ENCODE measurements around the gene ARID3B.

DNA sequence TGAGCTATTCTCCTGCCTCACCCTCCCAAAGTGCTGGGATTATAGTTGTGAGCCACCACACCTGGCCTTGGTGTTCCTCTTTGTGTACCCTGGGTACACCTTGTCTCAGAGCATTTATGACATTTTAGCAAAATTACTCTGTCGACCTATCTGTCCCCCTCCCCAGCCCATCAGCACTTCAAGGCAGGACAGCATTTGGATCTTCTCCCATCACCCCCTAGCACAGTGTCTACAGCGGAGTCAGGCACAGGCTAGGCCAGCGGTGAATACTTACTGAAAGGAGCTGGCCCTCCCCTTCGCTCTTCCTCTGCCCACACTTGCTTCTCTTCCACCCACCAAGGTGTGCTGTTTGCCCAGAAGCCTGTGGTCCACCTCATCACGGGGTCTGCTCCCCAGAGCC lies 54.3 kb downstream of the ARID3B start:
- TF ChIP-seq SUZ12 (IDR thresholded peaks at IDR 0.05), result no peak
- TF ChIP-seq BHLHE40 (IDR thresholded peaks at IDR 0.05; ENCODE audit: borderline replicate concordance), result no peak
- no peak for TF ChIP-seq LEF1 (IDR thresholded peaks at IDR 0.05; ENCODE audit: borderline replicate concordance)
- TF ChIP-seq SP1 (IDR thresholded peaks at IDR 0.05), result no peak
- no peak for TF ChIP-seq NFRKB (IDR thresholded peaks at IDR 0.05)
- TF ChIP-seq FOXM1 (IDR thresholded peaks at IDR 0.05; ENCODE audit: borderline replicate concordance), result no peak
- no peak for TF ChIP-seq ELF4 (IDR thresholded peaks at IDR 0.05)
- no peak for TF ChIP-seq TARDBP (IDR thresholded peaks at IDR 0.05)
- no peak for TF ChIP-seq ARNT (IDR thresholded peaks at IDR 0.05)
- no peak for TF ChIP-seq ZNF384 (IDR thresholded peaks at IDR 0.05)
- no peak for TF ChIP-seq HDGF (IDR thresholded peaks at IDR 0.05; ENCODE audit: borderline replicate concordance)
- no peak for TF ChIP-seq FOXK2 (IDR thresholded peaks at IDR 0.05)
- no peak for TF ChIP-seq FOXA1 (IDR thresholded peaks at IDR 0.05)
